ENCODE results near the gene ASIC2. TPM values are rescaled to one million over a fixed set of nuclear protein-coding genes. Genes with fewer than 3 reads are reported as not detected.

ASIC2 gene
- total and polyA plus RNA-seq, 12 donors, result not detected

DNA sequence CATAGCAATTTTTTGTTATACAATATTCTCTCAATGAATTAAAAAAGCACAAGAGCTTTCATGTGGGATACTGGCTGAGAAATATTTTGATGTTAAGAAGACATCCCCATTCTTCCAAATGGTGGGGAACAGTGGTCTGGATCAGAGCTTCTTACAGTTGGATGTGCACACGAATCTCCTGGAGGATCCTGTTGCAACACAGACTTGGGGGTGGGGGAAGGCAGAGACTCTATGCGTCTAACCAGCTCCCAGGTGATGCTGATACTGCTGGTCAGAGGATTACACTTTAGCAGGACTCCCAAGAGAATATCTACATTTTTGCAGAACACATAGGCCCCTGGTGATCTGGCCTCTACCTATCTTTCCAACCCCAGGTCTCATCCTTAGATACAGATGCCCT, 193.2 kb downstream of the ASIC2 start:
- intact Hi-C loops (cut with DNase I), result loop anchor here in 1 of 10 donors (10.0 kb wide), 1 partner anchor 905 kb away; no protein-coding TSS in a partner anchor
- no peak overlapping the region for H3K4me3 ChIP-seq
- H3K9me3 ChIP-seq, result peaks cover 0 to under 1% (median 0%) of the 10 kb centered on the region in 11 donors
- no peaks in the 10 kb centered on the region for H3K36me3 ChIP-seq
- H3K4me1 ChIP-seq, result no peaks in the 10 kb centered on the region
- DNase-seq, result no peak
- 64 to 76% methylated on average over 2 of the region's 2 CpGs for WGBS, 2 donors
- peaks cover 0 to 19% (median 9%) of the 10 kb centered on the region in 7 donors for H3K27me3 ChIP-seq
- TF ChIP-seq, protein P1, sequence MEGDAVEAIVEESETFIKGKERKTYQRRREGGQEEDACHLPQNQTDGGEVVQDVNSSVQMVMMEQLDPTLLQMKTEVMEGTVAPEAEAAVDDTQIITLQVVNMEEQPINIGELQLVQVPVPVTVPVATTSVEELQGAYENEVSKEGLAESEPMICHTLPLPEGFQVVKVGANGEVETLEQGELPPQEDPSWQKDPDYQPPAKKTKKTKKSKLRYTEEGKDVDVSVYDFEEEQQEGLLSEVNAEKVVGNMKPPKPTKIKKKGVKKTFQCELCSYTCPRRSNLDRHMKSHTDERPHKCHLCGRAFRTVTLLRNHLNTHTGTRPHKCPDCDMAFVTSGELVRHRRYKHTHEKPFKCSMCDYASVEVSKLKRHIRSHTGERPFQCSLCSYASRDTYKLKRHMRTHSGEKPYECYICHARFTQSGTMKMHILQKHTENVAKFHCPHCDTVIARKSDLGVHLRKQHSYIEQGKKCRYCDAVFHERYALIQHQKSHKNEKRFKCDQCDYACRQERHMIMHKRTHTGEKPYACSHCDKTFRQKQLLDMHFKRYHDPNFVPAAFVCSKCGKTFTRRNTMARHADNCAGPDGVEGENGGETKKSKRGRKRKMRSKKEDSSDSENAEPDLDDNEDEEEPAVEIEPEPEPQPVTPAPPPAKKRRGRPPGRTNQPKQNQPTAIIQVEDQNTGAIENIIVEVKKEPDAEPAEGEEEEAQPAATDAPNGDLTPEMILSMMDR (IDR thresholded peaks at IDR 0.05), result no peak
- ATAC-seq, result no peak
- H3K27ac ChIP-seq, result no peak overlapping the region

GRCh38 chr17:33099252-33099651, 193.8 kb downstream of the ASIC2 start:
- DNase-seq (no peak), ATAC-seq (no peak)
- intact Hi-C loops (cut with DNase I), result loop anchor here in 1 of 10 donors (10.0 kb wide), 1 partner anchor 906 kb away; no protein-coding TSS in a partner anchor
- Histone ChIP-seq H3K27me3 (peaks cover 0 to 24% (median 13%) of the 10 kb centered on the region in 7 donors), H3K4me3 (no peak overlapping the region), H3K27ac (no peak overlapping the region), H3K36me3 (no peaks in the 10 kb centered on the region), H3K4me1 (no peaks in the 10 kb centered on the region), H3K9me3 (no peaks in the 10 kb centered on the region)
- 85 to 89% methylated on average over 6 of the region's 6 CpGs for WGBS, 2 donors
- TF ChIP-seq, protein P1 (IDR thresholded peaks at IDR 0.05), result no peak

- 69 to 74% methylated on average over 8 of the region's 8 CpGs for WGBS, 2 donors
- DNase-seq, result no peak
- intact Hi-C loops (cut with DNase I), result loop anchor here in 1 of 10 donors (10.0 kb wide), 1 partner anchor 907 kb away; no protein-coding TSS in a partner anchor
- H3K4me1 ChIP-seq, result no peaks in the 10 kb centered on the region
- ATAC-seq, result no peak
- TF ChIP-seq, protein P1 (IDR thresholded peaks at IDR 0.05), result no peak
- H3K9me3 ChIP-seq, result no peaks in the 10 kb centered on the region
- no peak overlapping the region for H3K4me3 ChIP-seq
- H3K27ac ChIP-seq, result no peak overlapping the region
- peaks cover 0 to 41% (median 20%) of the 10 kb centered on the region in 7 donors for H3K27me3 ChIP-seq
- H3K36me3 ChIP-seq, result no peaks in the 10 kb centered on the region
Measured at GRCh38 chr17:33097411-33097810, 195.7 kb downstream of the ASIC2 start.

DNA sequence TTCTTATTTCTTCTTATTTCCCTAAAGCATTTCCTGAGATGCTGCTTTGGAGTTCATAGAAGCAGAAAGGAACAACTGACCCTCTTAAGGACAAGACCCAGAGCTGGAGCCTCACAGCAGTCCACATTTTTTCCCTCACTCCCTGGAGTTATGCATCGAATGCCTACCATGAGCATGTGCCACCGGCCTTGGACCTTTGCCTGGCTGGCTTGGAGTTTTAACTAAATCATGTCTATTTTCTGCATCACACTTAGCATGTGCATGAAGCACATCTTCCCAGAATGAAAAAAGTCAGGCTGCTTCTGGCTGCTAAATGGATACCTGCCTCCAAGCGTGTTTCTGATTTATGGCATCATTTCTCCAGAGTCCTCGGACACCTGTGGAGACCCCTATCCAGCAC, 196.9 kb downstream of the ASIC2 start:
- H3K9me3 ChIP-seq, result no peaks in the 10 kb centered on the region
- DNase-seq (no peak), ATAC-seq (no peak)
- TF ChIP-seq, protein P1 (IDR thresholded peaks at IDR 0.05), result no peak
- H3K27ac ChIP-seq, result no peak overlapping the region
- no peak overlapping the region for H3K4me3 ChIP-seq
- peaks cover 0 to 53% (median 33%) of the 10 kb centered on the region in 7 donors for H3K27me3 ChIP-seq
- intact Hi-C loops (cut with DNase I), result loop anchor here in 1 of 10 donors (10.0 kb wide), 1 partner anchor 909 kb away; no protein-coding TSS in a partner anchor
- no peaks in the 10 kb centered on the region for H3K4me1 ChIP-seq
- H3K36me3 ChIP-seq, result no peaks in the 10 kb centered on the region
- WGBS, 2 donors, result 66 to 69% methylated on average over 4 of the region's 4 CpGs
